DMS114 treated with DMSO at 0.1 percent for 48 hours (cell line): ENCODE measurements around the gene FBXW7.

ENCODE experiments used
- DNase-seq: peaks from one replicate; lab custom pipeline; 2025; ENCODE audit not compliant: unreplicated experiment; lab: John Stamatoyannopoulos, UW

Gene FBXW7

GRCh38 chr4:152478461-152479237 is 57.2 kb downstream of the FBXW7 start:
- DNase-seq: no peak

GRCh38 chr4:152476796-152477195 is 59.1 kb downstream of the FBXW7 start:
- DNase-seq: no peak

- DNase-seq: no peak
Measured at GRCh38 chr4:152471251-152471792, 64.6 kb downstream of the FBXW7 start.

GRCh38 chr4:152468408-152468807 is 67.5 kb downstream of the FBXW7 start:
- DNase-seq: no peak

GRCh38 chr4:152467101-152467500 is 68.8 kb downstream of the FBXW7 start:
- DNase-seq: no peak

GRCh38 chr4:152464030-152464823 is 71.7 kb downstream of the FBXW7 start:
- DNase-seq: no peak

- DNase-seq: no peak
Measured at GRCh38 chr4:152463562-152463961, 72.3 kb downstream of the FBXW7 start.

GRCh38 chr4:152462695-152463094 is 73.2 kb downstream of the FBXW7 start:
- no peak for DNase-seq

- no peak for DNase-seq
Measured at GRCh38 chr4:152462047-152462446, 73.8 kb downstream of the FBXW7 start.

GRCh38 chr4:152460488-152460887 is 75.4 kb downstream of the FBXW7 start:
- DNase-seq: no peak

GRCh38 chr4:152459326-152459725 is 76.6 kb downstream of the FBXW7 start:
- no peak for DNase-seq

GRCh38 chr4:152458801-152459302 is 77.0 kb downstream of the FBXW7 start:
- DNase-seq: no peak

- DNase-seq: no peak
Measured at GRCh38 chr4:152456609-152457008, 79.3 kb downstream of the FBXW7 start.

- DNase-seq: no peak
Measured at GRCh38 chr4:152455311-152455710, 80.6 kb downstream of the FBXW7 start.

GRCh38 chr4:152454398-152455011 is 81.4 kb downstream of the FBXW7 start:
- peak; percentile 37 for DNase-seq

- no peak for DNase-seq
Measured at GRCh38 chr4:152451496-152451895, 84.4 kb downstream of the FBXW7 start.

GRCh38 chr4:152448854-152449253 is 87.0 kb downstream of the FBXW7 start:
- no peak for DNase-seq

GRCh38 chr4:152448038-152448707 is 87.7 kb downstream of the FBXW7 start:
- no peak for DNase-seq

GRCh38 chr4:152443859-152444258 is 92.0 kb downstream of the FBXW7 start:
- DNase-seq: no peak

- DNase-seq: no peak
Measured at GRCh38 chr4:152437561-152437960, 98.3 kb downstream of the FBXW7 start.

GRCh38 chr4:152436384-152436783 is 99.5 kb downstream of the FBXW7 start:
- no peak for DNase-seq
